GM12874 (cell line): ENCODE results near the gene LPIN1.

Source experiments
- CTCF ChIP-seq: IDR thresholded peaks from 2 replicates; pipeline ENCODE4 v1.5.1; 2011; ENCODE audit warnings: low read depth, mild to moderate bottlenecking, control low read depth, low read length, moderate library complexity; ENCODE audit not compliant: insufficient read depth

LPIN1 gene

GRCh38 chr2:11770531-11771188 lies 24.2 kb downstream of the LPIN1 start:
- no peak for TF ChIP-seq CTCF

GRCh38 chr2:11771971-11772615 lies 25.7 kb downstream of the LPIN1 start:
- no peak for TF ChIP-seq CTCF

- TF ChIP-seq CTCF: no peak
These were observed 26.7 kb downstream of the LPIN1 start for GRCh38 chr2:11773111-11773510.

- no peak for TF ChIP-seq CTCF
These were observed 27.5 kb downstream of the LPIN1 start for GRCh38 chr2:11773747-11774525.

- TF ChIP-seq CTCF: no peak
These were observed 28.2 kb downstream of the LPIN1 start for GRCh38 chr2:11774600-11774999.

GRCh38 chr2:11775384-11775783 lies 29.0 kb downstream of the LPIN1 start:
- no peak for TF ChIP-seq CTCF

GRCh38 chr2:11777066-11777782 lies 30.8 kb downstream of the LPIN1 start:
- no peak for TF ChIP-seq CTCF
